Glomerular visceral epithelial cell (primary cell): ENCODE measurements around the gene PPP2R2C.

Experiments used
- DNase-seq: peaks from one replicate; pipeline ENCODE4 v3.0.0-alpha.2; 2016; ENCODE audit errors: extremely low spot score

Gene PPP2R2C

DNA sequence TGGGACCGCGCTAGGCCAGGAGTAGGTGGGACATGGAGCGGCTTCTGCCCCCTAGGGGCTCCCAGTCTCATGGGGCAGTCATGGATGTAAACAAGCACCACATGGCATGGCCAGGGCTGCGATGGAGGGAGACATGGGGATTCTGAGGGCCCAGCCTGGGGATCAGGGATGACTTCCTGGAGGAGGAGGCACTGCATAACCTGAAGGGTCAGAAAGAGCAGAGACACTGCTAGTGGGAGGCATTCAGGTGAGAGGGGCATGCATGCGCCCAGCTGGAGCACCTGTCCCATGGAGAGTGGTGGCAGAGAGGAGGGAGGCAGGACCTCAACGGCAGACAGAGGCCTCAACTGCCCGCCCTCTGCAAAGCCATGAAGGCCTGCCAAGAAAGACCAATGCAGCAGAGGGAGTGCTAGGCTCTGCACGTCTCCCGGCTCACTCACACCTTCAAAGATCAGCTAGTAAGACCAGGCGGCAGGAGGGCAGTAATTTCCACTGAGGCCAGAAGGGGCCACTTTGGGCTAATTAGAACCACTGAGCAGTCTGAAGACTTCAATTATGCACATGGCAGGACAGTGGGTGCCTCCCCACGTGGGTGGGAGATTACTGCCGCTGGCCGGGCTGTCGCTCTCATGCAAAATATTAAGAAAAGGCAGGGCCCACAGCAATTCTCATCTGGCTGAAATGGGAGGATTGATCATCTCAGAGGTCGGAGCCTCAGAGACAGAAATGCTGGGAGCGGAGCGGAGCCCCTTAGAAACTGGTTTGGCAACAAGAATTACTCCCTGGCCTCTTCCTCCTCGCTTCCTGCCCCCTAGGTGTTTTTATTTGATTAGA, 69.6 kb downstream of the PPP2R2C start:
- DNase-seq, result no peak

GRCh38 chr4:6401797-6402196, 70.6 kb downstream of the PPP2R2C start:
- DNase-seq, result no peak

DNA sequence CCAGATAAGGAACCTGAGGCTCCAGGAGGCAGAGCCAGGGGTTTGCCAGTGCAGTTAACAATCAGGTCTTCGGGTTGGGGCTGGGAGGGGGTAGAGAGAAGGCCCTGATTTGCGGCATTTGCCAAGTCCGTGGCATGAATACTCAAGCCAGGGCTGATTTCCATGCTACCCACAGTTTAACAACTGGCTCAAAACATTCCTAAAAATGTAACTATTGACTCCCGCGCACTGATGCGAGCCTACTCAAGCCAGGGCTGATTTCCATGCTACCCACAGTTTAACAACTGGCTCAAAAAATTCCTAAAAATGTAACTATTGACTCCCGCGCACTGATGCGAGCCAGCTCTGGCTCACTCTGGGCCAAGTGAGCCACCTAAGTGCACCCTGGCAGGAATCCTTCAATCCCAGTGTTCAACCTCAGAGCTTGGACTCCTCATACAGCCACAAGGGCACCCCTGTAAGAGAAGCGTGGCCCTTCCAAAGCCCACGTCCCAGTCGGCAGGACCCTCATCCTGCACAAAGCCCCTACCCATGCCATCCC, 75.6 kb downstream of the PPP2R2C start:
- no peak for DNase-seq

DNA sequence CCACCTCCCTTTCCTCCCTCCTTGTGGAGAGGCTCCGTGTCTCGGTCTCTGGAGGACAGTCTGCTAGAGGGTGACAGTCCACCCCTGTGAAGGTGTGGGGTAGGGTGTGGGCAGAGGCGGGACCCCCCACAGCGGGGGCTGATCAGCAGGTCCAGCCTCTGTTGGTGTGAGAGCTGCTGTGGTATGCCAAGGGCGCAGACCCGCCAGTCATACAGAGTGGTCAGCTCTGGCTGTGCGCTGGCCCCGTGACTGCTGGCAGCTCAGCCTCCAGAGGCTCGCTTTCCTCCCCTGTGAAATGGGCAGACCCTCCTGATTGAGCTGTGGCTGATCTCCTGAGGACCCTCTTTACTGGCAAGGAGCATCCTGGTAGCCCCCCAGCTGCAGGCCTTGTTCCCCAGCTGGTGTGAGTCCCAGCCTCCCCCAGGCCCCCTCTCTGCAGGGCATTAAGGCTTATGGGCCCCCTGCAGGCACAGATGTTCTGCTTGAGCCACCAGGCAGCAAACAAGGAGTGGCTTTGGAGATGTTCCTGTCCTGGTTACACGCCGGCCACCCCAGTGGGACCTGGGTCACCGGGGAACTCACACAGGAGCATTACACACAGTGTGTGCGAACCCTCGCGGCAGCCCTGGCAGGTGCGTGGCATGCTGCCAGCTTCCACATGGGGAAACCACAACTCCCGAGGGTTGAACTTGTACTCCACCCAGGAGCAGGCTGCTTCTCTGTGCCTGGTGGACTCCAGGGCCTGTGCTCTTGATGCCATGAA, 76.8 kb downstream of the PPP2R2C start:
- no peak for DNase-seq

- DNase-seq, result no peak
Observed at GRCh38 chr4:6394671-6395081, 77.7 kb downstream of the PPP2R2C start.

DNA sequence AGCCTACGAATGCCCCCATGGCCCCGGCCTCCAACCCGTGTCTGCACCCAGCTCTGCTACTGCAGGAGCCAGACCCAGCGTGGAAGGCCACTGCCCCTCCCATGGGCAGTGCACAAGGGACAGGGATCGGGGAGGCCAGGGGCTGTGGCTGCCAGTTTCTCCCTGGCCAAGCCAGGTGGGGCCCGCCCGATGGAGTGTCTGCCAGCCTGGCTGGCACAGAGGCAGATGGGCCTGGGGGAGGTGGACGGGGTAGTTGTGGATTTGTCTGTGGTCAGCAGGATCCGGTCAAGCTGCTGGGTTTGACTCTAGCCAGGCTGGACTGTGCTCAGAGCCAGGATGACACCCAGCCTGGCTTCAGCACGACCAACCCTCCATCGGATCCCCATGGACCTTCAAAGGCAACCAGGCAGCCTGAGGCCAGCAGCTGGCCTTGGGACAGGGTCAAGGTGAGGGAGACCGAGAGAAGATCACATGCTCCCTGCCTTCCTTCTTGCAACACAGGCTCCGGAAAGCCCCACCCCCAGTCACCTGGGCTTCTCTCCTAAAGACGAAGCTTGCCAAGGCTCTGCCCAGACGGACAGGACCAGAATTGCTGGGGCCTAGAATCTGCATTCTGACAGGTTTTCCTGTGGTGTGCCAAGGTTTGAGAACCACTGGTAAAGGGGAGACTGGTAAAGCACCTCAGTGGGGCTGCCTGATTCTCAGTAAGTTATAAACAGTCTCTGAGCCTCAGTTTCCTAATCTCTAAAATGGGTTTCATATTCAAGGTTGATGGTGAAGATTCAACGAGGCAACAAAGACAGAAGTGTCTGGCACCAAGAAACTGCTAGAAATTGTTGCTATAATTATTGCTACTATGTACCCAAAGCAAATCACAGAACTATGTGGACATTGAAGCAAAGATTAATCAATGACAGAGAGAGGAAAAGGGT, 78.6 kb downstream of the PPP2R2C start:
- DNase-seq, result no peak

DNA sequence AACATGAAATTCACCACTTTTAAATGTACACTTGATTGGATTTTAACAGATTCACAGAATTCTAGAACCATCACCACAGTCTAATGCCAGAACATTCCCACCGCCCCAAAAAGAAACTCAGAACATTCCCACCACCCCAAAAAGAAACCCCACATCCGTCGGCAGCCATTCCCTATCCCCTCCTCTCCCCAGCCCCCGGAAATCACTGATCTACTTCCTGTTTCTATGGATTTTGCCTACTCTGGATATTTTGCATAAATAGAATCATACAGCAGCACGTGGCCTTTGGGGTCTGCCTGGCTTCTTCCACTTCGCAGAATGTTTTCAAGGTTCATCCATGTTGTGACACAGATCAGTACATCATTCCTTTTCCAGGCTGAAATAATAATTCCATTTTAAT, 79.3 kb downstream of the PPP2R2C start:
- DNase-seq, result no peak

DNA sequence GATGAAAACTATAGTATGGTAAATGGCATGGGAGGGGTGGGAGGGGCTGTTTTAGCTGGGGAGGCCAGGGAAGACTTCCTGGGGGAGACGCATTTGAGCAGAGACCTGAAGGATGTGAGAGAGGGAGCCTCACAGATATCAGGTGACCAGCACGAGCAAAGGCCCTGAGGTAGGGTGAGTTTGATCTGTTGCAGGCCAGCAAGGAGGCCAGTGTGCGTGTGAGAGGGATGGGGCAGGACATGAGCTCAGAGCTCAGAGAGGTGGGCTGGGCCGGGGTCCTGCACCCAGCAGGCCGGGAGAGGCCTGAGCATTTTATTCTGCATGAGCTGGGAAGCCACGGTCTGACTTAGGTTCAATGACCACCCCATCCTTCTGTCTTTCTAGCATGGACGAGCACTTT, 80.0 kb downstream of the PPP2R2C start:
- DNase-seq, result no peak

- DNase-seq, result no peak
Observed at GRCh38 chr4:6391852-6392188, 80.6 kb downstream of the PPP2R2C start.

GRCh38 chr4:6391186-6391851, 81.1 kb downstream of the PPP2R2C start:
- DNase-seq, result no peak

DNA sequence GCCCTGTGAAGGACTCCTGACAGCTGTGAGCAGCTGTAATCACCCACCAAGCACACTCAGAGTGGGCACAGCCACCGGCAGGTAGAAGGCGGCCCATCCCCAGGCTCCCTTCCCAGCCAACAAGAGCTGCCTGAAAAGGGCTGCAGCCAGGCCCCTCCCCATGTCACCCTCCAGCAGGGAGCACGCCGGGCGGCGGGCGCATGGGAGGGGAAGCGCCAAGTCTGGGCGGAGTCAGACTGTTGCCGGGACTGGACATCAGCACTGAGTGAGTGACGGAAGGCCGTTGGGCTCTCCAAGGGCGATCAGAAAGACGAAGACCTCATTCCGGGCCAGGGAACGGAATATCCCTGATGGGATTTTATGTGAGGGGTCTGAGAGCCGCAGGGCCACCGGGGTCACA, 82.1 kb downstream of the PPP2R2C start:
- DNase-seq, result no peak

GRCh38 chr4:6389142-6389825, 83.1 kb downstream of the PPP2R2C start:
- DNase-seq, result no peak

DNA sequence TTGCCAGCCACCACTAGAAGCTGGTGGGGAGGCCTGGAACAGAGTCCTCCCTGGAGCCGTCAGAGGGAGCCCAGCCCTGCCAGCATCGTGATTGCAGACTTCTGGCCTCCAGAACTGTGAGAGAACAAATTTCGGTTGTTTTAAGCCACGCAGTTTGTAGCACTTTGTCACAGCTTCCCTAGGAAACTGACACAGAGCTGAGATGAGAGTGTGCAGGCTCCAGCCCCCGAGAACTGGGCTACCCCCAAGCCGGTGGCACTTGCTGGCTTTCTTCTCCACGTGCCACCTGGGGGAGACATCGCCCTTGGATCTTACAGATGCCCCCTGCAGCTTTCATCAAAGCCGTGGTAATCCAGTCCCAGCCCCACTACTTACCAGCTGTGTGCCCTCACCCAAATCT, 83.7 kb downstream of the PPP2R2C start:
- DNase-seq, result no peak

- DNase-seq, result no peak
Observed at GRCh38 chr4:6387946-6388345, 84.5 kb downstream of the PPP2R2C start.

DNA sequence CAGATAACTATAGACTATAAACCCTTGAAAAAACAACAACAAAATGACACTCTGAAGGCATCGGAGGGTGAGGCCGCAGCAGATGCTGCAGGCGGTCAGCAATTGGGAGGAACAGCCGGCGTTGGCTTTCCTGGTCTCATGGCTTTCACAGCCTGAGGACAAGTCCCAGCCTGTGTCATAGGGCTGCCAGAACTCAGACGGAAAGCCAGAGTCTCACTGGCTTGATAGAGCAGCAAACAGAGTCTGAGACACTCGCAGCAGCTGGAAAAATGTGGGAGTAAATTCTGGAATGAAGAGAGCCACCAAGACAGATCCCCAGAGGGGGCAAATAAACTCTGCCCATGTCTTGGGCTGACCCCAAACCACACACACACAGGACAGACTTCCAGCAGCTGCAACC, 86.3 kb downstream of the PPP2R2C start:
- DNase-seq, result no peak

DNA sequence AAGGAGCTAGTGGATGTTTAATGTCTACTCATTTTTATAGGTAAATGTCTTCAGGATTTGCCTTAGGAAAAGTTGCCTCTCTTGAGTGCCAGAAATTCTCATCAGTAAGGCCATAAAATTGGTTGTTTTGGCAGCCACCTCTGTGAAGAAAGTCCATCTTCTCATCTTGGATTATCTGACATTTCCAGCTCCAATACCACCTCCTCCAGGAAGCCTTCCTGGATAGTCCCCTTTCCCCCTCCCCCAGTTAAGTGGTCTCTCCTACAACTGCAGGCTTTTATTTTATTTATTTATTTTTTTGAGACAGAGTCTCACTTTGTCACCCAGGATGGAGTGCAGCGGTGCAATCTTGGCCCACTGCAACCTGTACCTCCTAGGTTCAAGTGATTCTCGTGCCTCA, 87.1 kb downstream of the PPP2R2C start:
- no peak for DNase-seq

- no peak for DNase-seq
Observed at GRCh38 chr4:6384541-6384940, 87.9 kb downstream of the PPP2R2C start.

GRCh38 chr4:6383929-6384328, 88.5 kb downstream of the PPP2R2C start:
- DNase-seq, result no peak

GRCh38 chr4:6383009-6383404, 89.4 kb downstream of the PPP2R2C start:
- no peak for DNase-seq

DNA sequence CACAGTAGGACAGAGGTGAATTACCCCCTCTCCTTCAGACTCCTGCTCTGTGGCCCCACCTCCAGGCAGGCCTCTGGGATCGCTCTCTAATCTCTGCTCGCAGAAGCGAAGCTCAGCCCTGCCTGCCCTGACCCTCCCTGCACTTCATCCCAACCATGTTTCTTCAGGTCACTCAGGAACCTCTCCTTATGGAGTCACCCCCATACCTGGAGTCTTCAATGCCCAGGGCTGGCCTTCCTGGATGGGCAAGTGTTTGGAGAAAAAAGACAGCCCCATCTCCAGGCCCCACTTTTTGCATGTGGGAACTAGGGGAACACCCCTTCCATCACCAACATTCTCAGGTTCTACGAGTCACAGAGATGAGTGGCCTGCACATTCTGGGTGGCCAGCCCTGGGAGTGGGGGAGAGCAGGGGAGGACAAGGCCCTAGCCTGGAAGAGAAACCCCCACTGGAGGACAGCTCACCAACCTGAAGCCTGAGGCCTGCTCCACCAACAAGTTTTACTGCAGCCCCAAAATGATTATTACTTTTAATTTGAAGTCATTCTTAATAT, 90.8 kb downstream of the PPP2R2C start:
- no peak for DNase-seq
